ENCODE data around the gene ZNF586.

ZNF586 gene

GRCh38 chr19:57757941-57758340 lies 11.5 kb upstream of the ZNF586 start:
- Histone ChIP-seq H3K36me3 (ENCODE audit: control insufficient read depth, insufficient read depth, low read length) (peaks cover 30% of the 10 kb centered on the region), H3K4me3 (replicated peaks; ENCODE audit: low read depth, low read length) (no peak overlapping the region), H3K27me3 (replicated peaks; ENCODE audit: control insufficient read depth, insufficient read depth, low read length) (no peaks in the 10 kb centered on the region)
- TF ChIP-seq CTCF (IDR thresholded peaks at IDR 0.05; ENCODE audit: insufficient read depth, low read length, poor library complexity, severe bottlenecking): no peak
- DNase-seq (ENCODE audit: extremely low read depth, insufficient read length): no peak

- H3K27me3 ChIP-seq (replicated peaks; ENCODE audit: control insufficient read depth, insufficient read depth, low read length): no peaks in the 10 kb centered on the region
- no peak for DNase-seq (ENCODE audit: extremely low read depth, insufficient read length)
- TF ChIP-seq CTCF (IDR thresholded peaks at IDR 0.05; ENCODE audit: insufficient read depth, low read length, poor library complexity, severe bottlenecking): no peak
- H3K4me3 ChIP-seq (replicated peaks; ENCODE audit: low read depth, low read length): no peak overlapping the region
- peaks cover 19% of the 10 kb centered on the region for H3K36me3 ChIP-seq (ENCODE audit: control insufficient read depth, insufficient read depth, low read length)
Observed at GRCh38 chr19:57759096-57759495, 10.4 kb upstream of the ZNF586 start.

- H3K27me3 ChIP-seq (replicated peaks; ENCODE audit: control insufficient read depth, insufficient read depth, low read length): no peaks in the 10 kb centered on the region
- DNase-seq (ENCODE audit: extremely low read depth, insufficient read length): no peak
- peaks cover 8% of the 10 kb centered on the region for H3K36me3 ChIP-seq (ENCODE audit: control insufficient read depth, insufficient read depth, low read length)
- H3K4me3 ChIP-seq (replicated peaks; ENCODE audit: low read depth, low read length): no peak overlapping the region
- no peak for TF ChIP-seq CTCF (IDR thresholded peaks at IDR 0.05; ENCODE audit: insufficient read depth, low read length, poor library complexity, severe bottlenecking)
Observed at GRCh38 chr19:57771417-57771816, 1.9 kb downstream of the ZNF586 start.

GRCh38 chr19:57773488-57773887 lies 4.0 kb downstream of the ZNF586 start:
- DNase-seq (ENCODE audit: extremely low read depth, insufficient read length): no peak
- Histone ChIP-seq H3K4me3 (replicated peaks; ENCODE audit: low read depth, low read length) (no peak overlapping the region), H3K36me3 (ENCODE audit: control insufficient read depth, insufficient read depth, low read length) (peaks cover 17% of the 10 kb centered on the region), H3K27me3 (replicated peaks; ENCODE audit: control insufficient read depth, insufficient read depth, low read length) (no peaks in the 10 kb centered on the region)
- no peak for TF ChIP-seq CTCF (IDR thresholded peaks at IDR 0.05; ENCODE audit: insufficient read depth, low read length, poor library complexity, severe bottlenecking)

GRCh38 chr19:57776764-57777296 lies 7.4 kb downstream of the ZNF586 start:
- TF ChIP-seq CTCF (IDR thresholded peaks at IDR 0.05; ENCODE audit: insufficient read depth, low read length, poor library complexity, severe bottlenecking): no peak
- Histone ChIP-seq H3K27me3 (replicated peaks; ENCODE audit: control insufficient read depth, insufficient read depth, low read length) (no peaks in the 10 kb centered on the region), H3K36me3 (ENCODE audit: control insufficient read depth, insufficient read depth, low read length) (peaks cover 24% of the 10 kb centered on the region), H3K4me3 (replicated peaks; ENCODE audit: low read depth, low read length) (no peak overlapping the region)
- no peak for DNase-seq (ENCODE audit: extremely low read depth, insufficient read length)

- Histone ChIP-seq H3K27me3 (replicated peaks; ENCODE audit: control insufficient read depth, insufficient read depth, low read length) (no peaks in the 10 kb centered on the region), H3K36me3 (ENCODE audit: control insufficient read depth, insufficient read depth, low read length) (peaks cover 22% of the 10 kb centered on the region), H3K4me3 (replicated peaks; ENCODE audit: low read depth, low read length) (no peak overlapping the region)
- no peak for DNase-seq (ENCODE audit: extremely low read depth, insufficient read length)
- TF ChIP-seq CTCF (IDR thresholded peaks at IDR 0.05; ENCODE audit: insufficient read depth, low read length, poor library complexity, severe bottlenecking): no peak
Observed at GRCh38 chr19:57778336-57778735, 8.9 kb downstream of the ZNF586 start.

Data from GM06990 (cell line).